Astrocyte (in vitro differentiated cells and primary cell): ENCODE measurements around the gene UBQLN4. TPM values are rescaled to one million over a fixed set of nuclear protein-coding genes. Genes with fewer than 3 reads are reported as not detected.
A peak's percentile ranks its signal among the peaks of the same experiment; 100 is the strongest.

Experiments used
- DNase-seq: peaks from one replicate; pipeline ENCODE4 v3.0.0-alpha.2; 2010; ENCODE audit warnings: low read depth
- FAIRE-seq: peaks from 2 replicates; lab custom pipeline; 2011; peaks lifted over from hg19 to GRCh38; lab: Jason Lieb, UNC
- H2AFZ ChIP-seq: 2 replicates; pipeline ENCODE4 v1.6.0; 2012; ENCODE audit warnings: low read depth, low read length, inconsistent platforms
- H3K27ac ChIP-seq: 2 replicates; pipeline ENCODE4 v1.5.1; 2011; ENCODE audit warnings: low read depth, low read length, inconsistent platforms
- H3K27me3 ChIP-seq: 2 replicates; pipeline ENCODE4 v1.6.0; 2011; ENCODE audit warnings: low read length, inconsistent platforms; ENCODE audit not compliant: insufficient read depth
- H3K36me3 ChIP-seq: 2 replicates; pipeline ENCODE4 v1.5.1; 2011; ENCODE audit warnings: low read length, inconsistent platforms; ENCODE audit not compliant: insufficient read depth
- H3K4me1 ChIP-seq: 2 replicates; pipeline ENCODE4 v1.5.1; 2011; ENCODE audit warnings: low read length, inconsistent platforms; ENCODE audit not compliant: insufficient read depth
- H3K4me2 ChIP-seq: 2 replicates; pipeline ENCODE4 v1.6.0; 2012; ENCODE audit warnings: low read length, inconsistent platforms
- H3K4me3 ChIP-seq: 2 replicates; pipeline ENCODE4 v1.5.1; 2011; ENCODE audit warnings: low read depth, mild to moderate bottlenecking, low read length, inconsistent platforms; ENCODE audit not compliant: insufficient read depth
- H3K79me2 ChIP-seq: 2 replicates; pipeline ENCODE4 v1.6.0; 2012; ENCODE audit warnings: mild to moderate bottlenecking, low read length, inconsistent platforms; ENCODE audit not compliant: insufficient read depth
- H3K9ac ChIP-seq: 2 replicates; pipeline ENCODE4 v1.6.0; 2012; ENCODE audit warnings: mild to moderate bottlenecking, low read length, inconsistent platforms
- H3K9me3 ChIP-seq: 2 replicates; pipeline ENCODE4 v1.5.1; 2012; ENCODE audit warnings: low read depth, mild to moderate bottlenecking, low read length, inconsistent platforms; ENCODE audit not compliant: insufficient read depth
- H4K20me1 ChIP-seq: 2 replicates; pipeline ENCODE4 v1.6.0; 2012; ENCODE audit warnings: low read length, inconsistent platforms; ENCODE audit not compliant: insufficient read depth
- H3K27ac Mint-ChIP-seq: one replicate; pipeline ENCODE4 v1.8.0; 2021; ENCODE audit warnings: mild to moderate bottlenecking, mixed read lengths; ENCODE audit not compliant: unreplicated experiment
- H3K27me3 Mint-ChIP-seq: one replicate; pipeline ENCODE4 v1.8.0; 2021; ENCODE audit warnings: low read depth, mixed read lengths; ENCODE audit not compliant: unreplicated experiment
- H3K36me3 Mint-ChIP-seq: one replicate; pipeline ENCODE4 v1.8.0; 2021; ENCODE audit warnings: low read depth, mixed read lengths; ENCODE audit not compliant: unreplicated experiment
- H3K4me1 Mint-ChIP-seq: one replicate; pipeline ENCODE4 v1.8.0; 2021; ENCODE audit warnings: low read depth, mixed read lengths; ENCODE audit not compliant: unreplicated experiment
- H3K4me3 Mint-ChIP-seq: one replicate; pipeline ENCODE4 v1.8.0; 2021; ENCODE audit warnings: mild to moderate bottlenecking, moderate library complexity, mixed read lengths; ENCODE audit not compliant: unreplicated experiment
- H3K9me3 Mint-ChIP-seq: one replicate; pipeline ENCODE4 v1.8.0; 2021; ENCODE audit warnings: mild to moderate bottlenecking, mixed read lengths; ENCODE audit not compliant: unreplicated experiment
- EZH2 ChIP-seq: IDR thresholded peaks from 2 replicates; pipeline ENCODE4 v1.6.1; 2012; ENCODE audit warnings: mild to moderate bottlenecking, low read length, inconsistent platforms; ENCODE audit not compliant: insufficient read depth
- total RNA-seq: library from RNA; stranded (reverse); gene quantifications from 2 replicates; pipeline ENCODE4 v1.2.1, GENCODE V29; 2021
- TF ChIP-seq, protein P1 (sequence below): IDR thresholded peaks from 2 replicates; pipeline ENCODE4 v1.5.1; 2011; ENCODE audit warnings: low read depth, mild to moderate bottlenecking, inconsistent platforms, low read length, moderate library complexity; ENCODE audit not compliant: insufficient read depth

The UBQLN4 gene
- total RNA-seq, 1 donor from 2014 or later: 40.0 TPM

DNA sequence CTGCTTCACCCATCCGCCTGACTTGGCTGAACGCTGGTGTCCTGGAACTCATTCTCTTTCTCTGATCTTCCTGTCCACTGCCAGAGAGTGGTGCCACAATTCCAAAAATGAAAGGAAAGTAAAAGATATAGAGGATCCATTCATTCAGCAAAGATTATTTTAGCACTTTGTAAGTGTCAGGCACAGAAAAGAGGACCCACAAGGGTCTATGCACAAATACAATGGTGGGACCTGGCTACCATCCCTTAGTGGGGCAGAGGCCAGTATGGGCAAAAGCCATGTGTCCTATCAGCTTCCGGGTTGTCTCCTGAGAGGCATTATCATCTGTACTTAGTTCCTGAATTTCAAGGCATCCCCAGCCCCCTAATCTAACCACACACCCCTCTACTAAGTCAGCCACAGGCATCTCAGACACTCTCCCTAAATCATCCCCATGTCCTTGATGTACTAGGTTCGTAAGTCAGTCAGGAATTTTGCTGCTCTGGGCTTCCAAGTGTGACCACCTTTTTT, 51.9 kb downstream of the UBQLN4 start:
- Histone ChIP-seq H3K27me3 (no peaks in the 10 kb centered on the region), H2AFZ (no peak overlapping the region), H3K4me1 (no peaks in the 10 kb centered on the region), H3K79me2 (no peaks in the 10 kb centered on the region), H4K20me1 (peaks cover 2% of the 10 kb centered on the region), H3K9ac (no peak overlapping the region), H3K36me3 (no peaks in the 10 kb centered on the region), H3K4me2 (no peak overlapping the region), H3K9me3 (no peaks in the 10 kb centered on the region), H3K27ac (no peak overlapping the region), H3K4me3 (no peak overlapping the region)
- Mint-ChIP-seq H3K4me3 (no peak overlapping the region), H3K4me1 (peaks cover 2% of the 10 kb centered on the region), H3K27ac (no peak overlapping the region), H3K27me3 (peaks cover 4% of the 10 kb centered on the region), H3K9me3 (no peaks in the 10 kb centered on the region), H3K36me3 (peaks cover 1% of the 10 kb centered on the region)
- FAIRE-seq (no peak), DNase-seq (peak; percentile 76)
- TF ChIP-seq EZH2: no peak
- TF ChIP-seq, protein P1, sequence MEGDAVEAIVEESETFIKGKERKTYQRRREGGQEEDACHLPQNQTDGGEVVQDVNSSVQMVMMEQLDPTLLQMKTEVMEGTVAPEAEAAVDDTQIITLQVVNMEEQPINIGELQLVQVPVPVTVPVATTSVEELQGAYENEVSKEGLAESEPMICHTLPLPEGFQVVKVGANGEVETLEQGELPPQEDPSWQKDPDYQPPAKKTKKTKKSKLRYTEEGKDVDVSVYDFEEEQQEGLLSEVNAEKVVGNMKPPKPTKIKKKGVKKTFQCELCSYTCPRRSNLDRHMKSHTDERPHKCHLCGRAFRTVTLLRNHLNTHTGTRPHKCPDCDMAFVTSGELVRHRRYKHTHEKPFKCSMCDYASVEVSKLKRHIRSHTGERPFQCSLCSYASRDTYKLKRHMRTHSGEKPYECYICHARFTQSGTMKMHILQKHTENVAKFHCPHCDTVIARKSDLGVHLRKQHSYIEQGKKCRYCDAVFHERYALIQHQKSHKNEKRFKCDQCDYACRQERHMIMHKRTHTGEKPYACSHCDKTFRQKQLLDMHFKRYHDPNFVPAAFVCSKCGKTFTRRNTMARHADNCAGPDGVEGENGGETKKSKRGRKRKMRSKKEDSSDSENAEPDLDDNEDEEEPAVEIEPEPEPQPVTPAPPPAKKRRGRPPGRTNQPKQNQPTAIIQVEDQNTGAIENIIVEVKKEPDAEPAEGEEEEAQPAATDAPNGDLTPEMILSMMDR: no peak

DNA sequence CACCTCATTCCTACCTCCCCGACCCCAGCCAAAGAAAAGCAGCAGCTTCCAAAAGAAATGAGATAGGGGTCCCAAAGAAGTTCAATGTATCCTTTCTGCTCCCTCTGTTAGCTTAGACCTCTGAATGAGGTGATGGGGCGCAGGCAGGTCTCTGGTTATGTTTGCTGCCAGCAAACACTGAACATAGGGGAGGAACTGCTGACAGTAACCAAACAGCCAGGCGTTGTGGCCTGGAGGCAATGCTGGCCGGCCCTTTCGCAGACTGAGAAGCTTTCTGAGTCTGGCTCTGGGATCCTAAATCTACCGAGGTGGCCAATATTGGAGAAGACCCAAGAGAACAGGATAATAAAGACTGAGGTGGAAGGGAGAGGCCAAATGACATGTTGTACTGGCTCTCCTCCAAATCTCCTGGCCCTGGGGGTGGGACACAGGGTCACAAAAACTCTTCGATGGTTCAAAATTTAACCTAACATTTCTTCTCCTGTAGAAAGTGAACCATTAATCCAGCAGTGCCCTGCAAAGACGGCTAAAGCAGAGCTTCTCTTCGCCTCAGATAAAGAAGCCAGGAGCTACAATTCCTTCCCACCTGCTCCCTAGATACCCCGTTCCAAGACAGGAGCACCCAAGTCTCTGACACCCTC, 52.5 kb downstream of the UBQLN4 start:
- Histone ChIP-seq H2AFZ (no peak overlapping the region), H3K4me3 (no peak overlapping the region), H3K4me2 (no peak overlapping the region), H3K9me3 (no peaks in the 10 kb centered on the region), H4K20me1 (no peaks in the 10 kb centered on the region), H3K27me3 (no peaks in the 10 kb centered on the region), H3K79me2 (no peaks in the 10 kb centered on the region), H3K9ac (no peak overlapping the region), H3K4me1 (no peaks in the 10 kb centered on the region), H3K36me3 (no peaks in the 10 kb centered on the region), H3K27ac (no peak overlapping the region)
- no peak overlapping the region for H3K4me3 Mint-ChIP-seq
- H3K4me1 Mint-ChIP-seq: no peaks in the 10 kb centered on the region
- H3K36me3 Mint-ChIP-seq: no peaks in the 10 kb centered on the region
- TF ChIP-seq, protein P1: no peak
- TF ChIP-seq EZH2: no peak
- H3K27ac Mint-ChIP-seq: no peak overlapping the region
- DNase-seq: no peak
- no peaks in the 10 kb centered on the region for H3K9me3 Mint-ChIP-seq
- FAIRE-seq: no peak
- H3K27me3 Mint-ChIP-seq: peaks cover 7% of the 10 kb centered on the region

DNA sequence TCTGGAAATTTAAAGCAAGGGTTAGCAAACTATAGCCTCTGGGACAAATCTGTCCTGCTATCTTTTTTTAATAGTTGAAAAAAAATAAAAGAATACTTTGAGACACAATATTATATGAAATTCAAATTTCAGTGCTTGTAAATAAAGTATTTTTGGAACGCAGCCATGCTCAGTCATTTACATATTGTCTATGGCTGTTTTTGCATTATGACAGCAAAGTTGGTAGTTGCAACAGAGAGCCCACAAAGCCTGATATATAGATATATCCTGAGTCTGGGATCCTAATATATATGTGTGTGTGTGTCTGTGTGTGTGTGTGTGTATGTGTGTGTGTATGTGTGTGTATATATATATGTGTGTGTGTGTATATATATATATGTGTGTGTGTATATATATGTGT, 53.6 kb downstream of the UBQLN4 start:
- no peak overlapping the region for H2AFZ ChIP-seq
- Mint-ChIP-seq H3K4me3 (no peak overlapping the region), H3K9me3 (no peaks in the 10 kb centered on the region), H3K27ac (no peak overlapping the region), H3K27me3 (peaks cover 15% of the 10 kb centered on the region), H3K36me3 (no peaks in the 10 kb centered on the region), H3K4me1 (no peaks in the 10 kb centered on the region)
- H3K4me3 ChIP-seq: no peak overlapping the region
- DNase-seq (no peak), FAIRE-seq (no peak)
- no peaks in the 10 kb centered on the region for H3K4me1 ChIP-seq
- H3K79me2 ChIP-seq: no peaks in the 10 kb centered on the region
- TF ChIP-seq EZH2: no peak
- TF ChIP-seq, protein P1: no peak
- H3K4me2 ChIP-seq: no peak overlapping the region
- no peaks in the 10 kb centered on the region for H3K27me3 ChIP-seq
- no peaks in the 10 kb centered on the region for H4K20me1 ChIP-seq
- no peaks in the 10 kb centered on the region for H3K9me3 ChIP-seq
- no peak overlapping the region for H3K27ac ChIP-seq
- H3K9ac ChIP-seq: no peak overlapping the region
- H3K36me3 ChIP-seq: no peaks in the 10 kb centered on the region
